GM21360 (cell line): Measurements from ENCODE around the gene FGD3.

ENCODE experiments used
- ATAC-seq: cut with Tn5 transposase; IDR thresholded peaks from one replicate; pipeline ENCODE4 v1.9.1; 2021; ENCODE audit warnings: mild to moderate bottlenecking, moderate library complexity; ENCODE audit not compliant: unreplicated experiment

Gene FGD3

DNA sequence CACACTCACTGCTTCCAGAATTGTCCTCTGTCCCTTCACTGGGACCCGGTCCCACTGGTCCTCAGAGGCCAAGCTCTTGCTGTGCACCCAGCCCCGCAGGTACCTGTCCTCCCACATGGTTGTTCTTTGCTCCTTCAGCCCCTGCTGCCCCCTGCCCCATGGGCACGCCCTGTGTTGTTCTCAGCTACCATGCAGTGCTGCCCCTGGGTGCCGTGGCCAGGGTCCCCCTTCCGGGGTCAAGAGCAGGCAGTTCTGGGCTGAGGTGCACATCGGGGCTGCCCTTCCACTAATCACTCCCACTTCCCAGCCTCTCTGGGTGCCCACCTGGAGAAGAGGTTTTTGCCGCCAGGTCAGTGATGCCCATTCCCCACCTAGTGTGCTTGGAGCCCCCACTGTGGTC, 79.3 kb downstream of the FGD3 start:
- no peak for ATAC-seq

GRCh38 chr9:93027750-93028149, 80.4 kb downstream of the FGD3 start:
- ATAC-seq = no peak

DNA sequence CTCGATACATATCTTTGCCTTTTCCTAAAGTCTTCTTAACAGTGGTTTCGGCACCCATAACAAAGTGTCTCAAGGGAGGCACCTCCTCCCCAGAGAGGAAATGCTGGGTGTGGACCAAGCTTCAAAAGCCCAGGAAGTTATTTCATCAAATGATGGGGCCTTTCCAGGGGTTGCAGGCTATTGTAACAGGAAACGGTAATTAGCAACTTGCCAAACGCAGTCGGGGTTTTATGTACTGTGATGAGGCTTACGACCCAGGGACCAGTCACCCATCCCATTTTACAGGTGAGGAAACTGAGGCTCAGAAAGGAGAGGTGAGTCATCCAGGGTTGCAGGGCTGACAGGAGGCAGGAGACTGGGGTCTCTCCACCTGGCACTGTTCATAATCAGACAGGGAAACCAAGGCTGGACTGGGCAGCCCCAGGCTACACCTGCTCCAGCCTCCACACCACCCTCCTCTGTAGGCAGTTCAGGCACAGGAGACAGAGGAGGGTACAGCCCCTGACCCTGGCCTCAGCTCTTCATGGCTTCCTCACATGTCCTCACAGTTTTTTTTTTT, 81.2 kb downstream of the FGD3 start:
- no peak for ATAC-seq

DNA sequence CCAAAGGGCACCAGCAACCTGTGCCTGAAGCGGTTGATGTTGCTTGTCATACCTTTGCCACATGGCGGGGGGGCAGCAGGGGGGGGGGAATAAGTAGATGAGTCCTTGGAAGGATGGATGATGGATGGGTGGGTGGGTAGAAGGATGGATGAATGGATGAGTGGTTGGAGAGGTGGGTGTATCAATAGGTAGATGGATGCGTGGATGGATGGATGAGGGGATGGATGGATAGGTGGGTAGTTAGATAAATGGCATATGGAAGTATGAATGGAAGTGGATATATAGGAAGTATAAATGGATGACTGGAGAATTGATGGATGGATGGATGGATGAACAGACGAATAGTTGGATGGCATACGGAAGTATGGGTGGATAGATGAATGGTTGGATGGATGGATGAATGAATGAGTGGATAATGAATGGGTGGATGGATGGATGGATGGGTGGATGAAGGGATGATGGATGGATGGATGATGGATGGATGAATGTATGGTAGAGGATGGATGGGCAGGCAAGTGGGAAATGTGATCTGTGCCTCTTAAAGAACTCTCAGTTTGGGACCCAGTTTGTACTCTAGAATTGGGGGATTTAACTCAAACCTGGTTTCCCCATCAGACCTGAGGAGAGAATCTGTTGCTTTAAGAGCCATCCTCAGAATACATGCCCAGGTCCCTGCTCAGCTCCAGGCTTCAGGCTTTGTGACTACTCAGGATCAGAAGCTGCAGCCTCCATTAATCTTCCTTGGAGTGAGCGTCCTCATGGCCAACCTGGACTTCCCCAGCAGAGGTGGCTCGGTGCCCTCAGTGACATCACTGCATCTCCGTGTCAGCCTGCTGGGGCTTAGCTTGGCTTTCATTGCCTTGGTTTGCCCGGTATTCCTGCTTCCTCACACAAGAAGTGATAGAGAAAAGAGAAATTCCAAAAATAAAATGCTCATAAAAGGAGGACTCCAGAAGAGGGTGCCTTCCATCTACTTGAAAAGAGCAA, 83.6 kb downstream of the FGD3 start:
- no peak for ATAC-seq

DNA sequence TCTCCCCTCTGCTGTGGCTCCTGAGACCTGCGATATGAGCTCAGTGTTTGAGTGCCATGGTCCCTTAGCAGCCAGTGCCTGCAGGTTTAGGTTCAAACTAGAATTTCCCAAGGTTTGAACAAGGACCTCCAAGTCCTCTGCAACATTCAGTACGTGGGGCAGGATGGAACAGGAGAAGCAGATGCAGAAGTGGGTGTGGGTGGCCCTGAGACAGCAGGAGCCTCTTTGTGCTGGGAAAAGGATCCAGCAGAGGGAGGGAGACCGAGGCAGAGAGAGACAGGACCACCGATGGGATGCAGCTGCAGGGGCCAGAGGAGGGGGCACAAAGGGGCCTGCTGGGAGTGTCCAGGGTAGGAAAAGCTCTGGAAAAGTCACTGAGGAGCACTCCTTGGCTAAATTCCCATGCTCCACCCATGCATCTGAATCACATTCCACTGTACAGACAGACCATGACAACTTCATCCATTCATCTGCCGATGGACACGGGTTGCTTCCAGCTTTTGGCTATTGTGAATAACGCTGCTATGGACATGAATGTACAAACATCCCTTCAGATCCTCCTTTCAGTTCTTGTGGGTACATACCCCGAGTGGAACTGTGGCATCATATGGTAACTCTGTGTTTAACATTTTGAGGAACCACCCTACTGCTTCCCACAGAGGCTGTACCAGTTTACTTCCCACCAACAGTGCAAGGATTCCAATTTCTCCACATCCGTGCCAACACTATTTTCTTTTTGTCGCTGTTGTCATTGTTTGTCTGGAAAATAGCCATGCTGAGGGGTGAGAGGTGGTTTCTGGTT, 84.5 kb downstream of the FGD3 start:
- ATAC-seq = no peak

DNA sequence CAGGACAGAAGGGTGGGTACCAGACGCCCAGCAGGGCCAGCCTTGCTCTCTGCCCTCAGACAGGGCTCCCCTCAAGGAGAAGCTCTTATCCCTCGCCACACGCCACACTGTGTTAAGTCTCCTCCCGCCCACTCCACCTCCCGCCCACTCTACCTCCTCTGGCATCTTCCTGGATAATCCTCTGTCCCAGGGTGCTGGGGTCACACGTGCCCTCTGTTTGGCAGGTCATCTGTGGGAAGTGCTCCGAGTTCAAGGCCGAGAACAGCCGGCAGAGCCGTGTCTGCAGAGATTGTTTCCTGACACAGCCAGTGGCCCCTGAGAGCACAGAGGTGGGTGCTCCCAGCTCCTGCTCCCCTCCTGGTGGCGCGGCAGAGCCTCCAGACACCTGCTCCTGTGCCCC, 85.2 kb downstream of the FGD3 start:
- ATAC-seq = no peak

- no peak for ATAC-seq
These were observed 86.2 kb downstream of the FGD3 start for GRCh38 chr9:93033531-93033930.

GRCh38 chr9:93035106-93035660, 87.9 kb downstream of the FGD3 start:
- no peak for ATAC-seq

- no peak for ATAC-seq
These were observed 88.6 kb downstream of the FGD3 start for GRCh38 chr9:93035821-93036351.

GRCh38 chr9:93036887-93037475, 89.7 kb downstream of the FGD3 start:
- ATAC-seq = no peak

DNA sequence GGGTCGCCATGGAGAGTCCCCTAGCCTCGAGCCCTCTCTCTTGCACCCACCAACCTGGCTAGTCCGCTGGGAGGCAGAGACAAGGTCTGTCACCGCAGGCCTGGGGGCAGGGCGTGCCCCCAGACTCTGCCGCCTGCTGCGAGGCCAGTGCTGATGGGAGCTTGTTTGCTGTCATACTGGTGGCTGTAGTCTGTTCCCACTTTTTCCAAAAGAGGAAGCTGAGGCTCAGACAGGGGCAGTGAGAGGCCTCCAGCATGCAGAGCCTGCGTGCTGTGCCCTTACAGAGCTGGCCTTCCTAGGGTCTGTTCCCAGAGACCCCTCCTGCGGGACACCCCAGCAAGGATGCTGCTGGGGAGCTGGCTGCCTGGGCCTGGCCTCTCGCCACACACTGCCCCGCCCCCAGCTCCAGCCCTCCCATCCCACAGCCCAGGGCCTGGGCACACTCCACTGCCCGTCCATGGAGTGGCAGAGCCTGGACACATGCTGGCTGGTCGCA, 90.2 kb downstream of the FGD3 start:
- ATAC-seq = no peak

DNA sequence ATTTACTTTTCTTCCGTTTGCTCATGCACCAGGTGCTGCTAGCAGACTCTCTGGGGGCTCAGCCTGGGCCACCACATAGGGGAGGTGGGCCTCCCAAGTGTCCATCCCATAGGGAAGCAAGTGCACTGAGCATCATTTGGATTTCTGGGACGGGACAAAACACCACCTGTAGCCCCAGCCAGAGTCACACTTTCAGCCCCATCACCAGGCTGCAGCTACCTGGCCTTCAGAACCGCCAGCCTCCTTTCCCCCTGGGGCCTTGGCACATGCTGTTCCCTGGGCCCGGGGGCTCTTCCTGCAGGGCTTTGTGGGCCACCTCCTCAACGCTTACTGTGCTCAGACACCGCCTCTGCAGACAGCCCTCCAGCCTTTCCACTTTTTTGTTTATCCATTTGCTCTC, 91.6 kb downstream of the FGD3 start:
- ATAC-seq = no peak

GRCh38 chr9:93039456-93039855, 92.1 kb downstream of the FGD3 start:
- ATAC-seq = no peak

GRCh38 chr9:93039976-93040375, 92.7 kb downstream of the FGD3 start:
- no peak for ATAC-seq

- ATAC-seq = no peak
These were observed 93.1 kb downstream of the FGD3 start for GRCh38 chr9:93040409-93040808.

DNA sequence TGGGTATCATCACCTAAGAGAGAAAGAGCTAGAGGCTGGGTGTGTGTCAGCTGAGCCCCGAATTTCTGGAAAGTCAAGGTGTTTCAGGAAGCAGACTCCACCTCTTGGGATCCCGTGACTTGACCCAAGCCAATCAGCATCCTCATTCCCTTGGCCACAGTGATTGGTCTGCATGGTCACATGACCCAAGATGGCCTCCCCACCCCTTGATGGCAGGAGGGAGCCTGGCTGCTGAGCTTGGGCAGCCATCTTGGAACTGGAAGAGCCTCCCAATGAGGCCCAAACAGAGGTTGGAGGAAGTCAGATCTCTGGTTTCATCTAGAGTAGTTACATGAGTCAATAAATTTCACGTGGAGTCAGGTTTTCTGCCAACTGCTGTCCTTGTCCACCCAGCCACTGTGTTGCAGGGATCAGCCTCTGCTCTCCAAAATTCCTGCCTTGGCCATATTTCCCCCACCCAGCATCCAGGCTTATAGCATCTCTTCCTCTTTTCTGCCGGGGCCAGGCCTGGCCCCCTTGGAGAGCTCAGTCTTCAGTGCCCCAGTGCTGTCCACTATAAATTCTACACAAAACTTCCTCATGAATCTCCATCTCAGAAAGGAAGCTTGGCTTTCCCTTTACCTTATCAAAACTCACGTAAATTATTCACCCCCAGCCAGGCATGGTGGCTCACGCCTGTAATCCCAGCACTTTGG, 93.9 kb downstream of the FGD3 start:
- no peak for ATAC-seq

DNA sequence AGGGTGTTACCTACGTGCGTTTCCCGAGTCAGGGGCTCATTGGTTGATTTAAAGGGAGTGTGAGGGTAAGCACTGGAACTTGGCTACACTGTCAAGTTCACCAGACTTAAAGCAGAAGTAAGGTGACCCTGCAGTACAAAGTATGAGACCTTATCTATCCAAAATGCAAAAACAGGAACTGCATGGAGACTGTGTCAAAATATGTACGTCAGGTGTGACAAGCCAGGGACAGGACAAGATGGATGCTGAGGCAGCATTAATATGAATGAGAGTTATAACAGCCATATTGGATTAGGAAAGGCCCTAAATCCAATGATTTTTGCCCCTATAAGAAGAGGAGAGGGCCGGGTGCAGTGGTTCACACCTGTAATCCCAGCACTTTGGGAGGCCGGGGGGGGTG, 95.8 kb downstream of the FGD3 start:
- no peak for ATAC-seq

DNA sequence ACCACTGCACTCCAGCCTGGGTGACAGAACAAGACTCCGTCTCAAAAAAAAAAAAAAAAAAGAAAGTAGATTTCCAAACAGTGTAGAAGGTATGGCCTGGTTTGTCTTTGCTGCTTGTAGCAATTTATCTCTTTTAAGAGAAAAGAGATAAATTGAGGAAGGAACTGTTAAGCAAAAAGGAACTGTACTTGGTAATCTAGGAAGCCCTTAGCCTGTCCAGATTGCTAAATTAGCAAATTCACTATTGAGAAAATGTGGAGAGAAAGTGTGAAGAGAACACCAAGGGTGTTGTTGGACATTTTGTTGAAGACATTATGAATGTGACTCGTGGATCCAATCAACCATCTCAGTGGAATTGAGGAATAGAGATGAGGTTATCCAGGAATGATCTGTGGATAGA, 98.2 kb downstream of the FGD3 start:
- no peak for ATAC-seq

- no peak for ATAC-seq
These were observed 101.5 kb downstream of the FGD3 start for GRCh38 chr9:93048566-93049448.
